NCI-H1694 treated with DMSO at 0.1 percent for 48 hours (cell line): ENCODE measurements around the gene CXCL3.

Experiments used
- DNase-seq: peaks from one replicate; lab custom pipeline; 2025; lab: John Stamatoyannopoulos, UW

CXCL3 gene

DNA sequence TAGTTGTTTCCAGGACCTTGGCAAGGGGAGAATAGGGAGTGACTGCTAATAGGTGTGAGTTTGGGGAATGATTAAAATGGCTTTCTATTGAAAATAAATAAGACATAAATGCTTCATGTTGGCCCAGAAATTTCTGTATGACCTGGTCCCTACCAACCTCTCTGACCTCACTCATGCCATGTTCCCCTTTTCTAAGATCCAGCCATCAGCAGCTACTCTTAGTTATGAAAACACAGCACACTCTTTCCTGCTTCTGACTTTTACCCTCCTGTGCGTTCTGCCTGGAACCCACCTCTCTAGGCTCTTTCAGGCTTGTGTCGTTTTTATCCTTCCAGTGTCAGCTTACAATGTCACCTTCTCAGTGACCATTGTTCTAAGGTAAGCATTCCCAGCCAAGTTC, 25.2 kb downstream of the CXCL3 start:
- no peak for DNase-seq

DNA sequence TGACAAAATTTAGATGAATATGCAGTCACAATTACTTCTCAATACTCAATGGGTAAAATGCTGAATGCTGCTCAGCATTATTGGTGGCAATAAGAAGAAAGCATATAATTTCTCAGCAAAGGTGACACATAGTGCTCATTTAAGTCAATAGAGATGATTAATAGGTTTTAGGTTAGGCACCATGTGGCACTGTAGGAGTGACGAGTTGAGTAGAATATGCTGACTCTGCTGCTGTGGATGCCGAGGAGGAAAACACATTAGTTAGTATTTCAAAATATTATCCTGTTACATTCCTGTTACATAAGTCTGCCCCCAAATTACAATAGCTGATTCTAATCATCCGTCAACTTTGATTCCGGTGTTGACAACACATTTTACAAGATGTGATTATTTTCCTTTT, 26.4 kb downstream of the CXCL3 start:
- DNase-seq = no peak

DNA sequence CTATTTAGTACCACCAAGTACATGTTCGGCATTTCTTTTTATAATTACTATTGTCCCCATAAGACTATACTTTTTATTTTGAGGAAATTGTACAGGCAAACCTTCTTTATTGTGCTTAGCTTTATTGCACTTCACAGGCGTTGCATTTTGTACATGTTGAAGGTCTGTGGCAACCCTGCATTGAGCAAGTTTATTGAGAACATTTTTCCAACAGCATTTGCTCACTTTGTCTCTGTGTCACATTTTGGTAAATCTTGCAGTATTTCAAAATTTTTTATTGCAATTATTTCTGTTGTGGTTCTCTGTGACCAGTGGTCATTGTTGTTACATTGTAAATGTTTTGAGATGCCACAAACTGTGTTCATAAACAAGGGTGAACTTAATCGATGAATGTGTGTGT, 29.2 kb downstream of the CXCL3 start:
- no peak for DNase-seq

DNA sequence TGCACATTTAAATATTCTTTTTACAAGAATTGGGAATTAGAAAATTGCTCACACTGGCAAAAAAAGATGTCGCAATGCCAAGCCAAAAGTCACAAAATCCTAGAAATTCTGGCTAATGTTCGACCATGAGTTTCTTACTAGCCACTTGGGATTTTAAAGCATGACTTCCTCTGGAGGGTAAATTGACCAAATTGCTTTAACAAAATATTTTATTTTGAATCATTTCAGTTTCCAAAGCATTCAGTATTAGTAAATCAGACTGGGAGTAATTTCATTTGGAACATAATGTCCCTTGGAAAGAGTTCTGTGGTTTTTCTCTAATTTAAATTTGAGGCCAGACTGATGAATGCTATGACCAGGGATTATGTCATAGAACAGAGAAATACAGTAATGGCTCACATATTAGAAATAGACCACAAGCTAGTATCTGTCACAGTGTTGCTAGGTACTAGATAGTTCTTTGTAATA, 32.4 kb downstream of the CXCL3 start:
- no peak for DNase-seq

DNA sequence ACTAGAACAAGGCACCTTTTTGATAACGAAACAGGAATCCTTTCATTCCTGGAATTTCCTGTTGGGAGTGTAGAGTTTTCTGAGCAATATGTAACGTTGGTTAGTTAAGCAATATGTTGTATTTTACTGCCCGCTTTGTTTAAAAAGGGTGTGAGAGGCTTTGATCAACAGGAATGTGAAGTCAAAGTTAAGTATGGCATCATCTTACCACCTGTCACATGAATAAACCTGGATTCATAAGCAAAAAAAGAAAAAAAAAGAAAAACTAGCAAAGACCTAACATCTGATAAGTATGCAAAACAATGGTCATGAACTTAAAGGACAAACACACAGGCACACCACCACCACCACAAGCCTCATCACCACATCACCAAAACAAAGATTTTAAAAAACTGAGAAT, 33.0 kb downstream of the CXCL3 start:
- no peak for DNase-seq

DNA sequence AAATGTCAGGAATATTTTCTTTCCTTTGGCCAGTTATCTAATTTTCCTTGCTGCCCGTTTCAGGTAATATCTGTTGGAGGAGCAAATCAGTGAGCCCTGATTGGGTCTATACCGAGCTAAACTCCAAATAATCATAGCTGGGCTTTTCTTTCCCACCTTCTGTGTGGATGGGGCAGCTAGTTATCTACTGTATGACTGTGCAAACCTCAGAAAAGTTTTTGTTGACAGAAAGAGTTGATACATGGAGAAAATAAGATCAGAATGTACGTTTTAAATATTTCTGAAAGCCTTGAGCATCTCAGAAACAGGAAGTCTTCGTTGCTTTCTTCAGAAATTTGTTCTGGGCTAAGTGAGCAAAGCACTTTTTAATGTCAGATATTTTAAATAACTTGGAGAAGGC, 33.8 kb downstream of the CXCL3 start:
- DNase-seq = no peak

DNA sequence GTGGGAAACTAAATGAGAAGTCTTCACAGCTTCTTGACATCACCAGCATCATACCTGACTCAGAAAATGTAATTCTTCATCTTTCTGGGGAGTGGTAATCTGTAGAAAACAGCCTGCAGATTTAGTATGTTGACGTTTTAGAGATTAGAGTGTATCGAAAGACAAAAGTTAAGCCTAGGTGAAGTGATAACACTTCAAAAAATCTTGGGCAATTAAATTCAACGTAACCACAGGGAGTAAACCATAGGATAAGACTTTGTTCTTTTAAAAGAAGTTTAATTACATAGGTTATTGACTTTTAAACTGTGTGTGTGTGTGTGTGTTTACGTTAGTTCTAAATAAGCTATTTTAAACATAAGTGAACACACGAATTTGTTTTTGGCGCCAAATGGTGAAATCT, 38.2 kb downstream of the CXCL3 start:
- DNase-seq = no peak

DNA sequence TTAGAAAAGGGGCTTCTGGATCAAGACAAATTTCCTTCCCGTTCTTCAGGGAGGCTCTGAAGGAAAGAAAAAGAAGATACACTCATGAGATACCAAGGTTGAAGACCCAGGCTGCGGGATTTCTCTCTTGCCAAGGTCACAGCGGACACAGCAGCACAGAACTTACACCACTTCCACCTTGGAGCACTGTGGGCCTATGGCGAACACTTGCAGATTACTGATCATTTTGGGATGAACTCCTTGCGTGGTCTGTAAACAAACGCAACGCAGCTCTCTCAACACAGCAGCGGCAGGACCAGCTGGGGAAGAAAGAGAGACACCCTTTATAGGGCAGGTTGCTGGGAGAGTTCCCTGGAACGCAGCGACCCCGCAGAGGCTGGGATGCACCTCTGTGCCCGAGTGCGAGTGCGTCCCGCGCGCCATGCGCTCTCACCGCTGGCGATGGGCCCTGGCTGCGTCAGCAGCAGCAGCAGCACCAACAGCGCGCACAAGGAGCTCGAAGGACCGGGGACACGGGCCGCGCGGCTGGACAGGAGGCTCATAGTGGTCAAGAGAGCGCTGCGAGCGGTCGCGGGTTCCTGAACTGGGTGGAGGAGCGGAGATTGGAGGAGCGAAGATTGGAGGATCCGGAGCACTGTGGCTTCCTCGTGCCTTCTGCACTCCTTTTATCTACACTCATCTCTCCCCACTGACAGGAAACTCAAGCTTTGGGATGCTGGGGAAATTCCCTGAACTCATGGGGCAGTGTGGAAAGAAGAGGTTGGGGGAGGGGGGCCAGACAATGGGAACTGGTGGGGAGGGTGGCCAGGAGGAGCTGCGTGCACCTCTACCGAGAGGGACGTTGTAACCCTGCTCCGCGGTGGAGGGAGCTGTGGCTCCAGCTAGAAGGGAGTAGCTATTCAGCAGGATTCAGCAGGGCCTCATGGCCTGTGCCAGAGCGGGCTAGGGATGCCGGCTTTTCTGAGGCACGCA, 40.2 kb downstream of the CXCL3 start, which contains the start of gene CXCL5:
CXCL5 (minus strand) TSS at position 638 of the 972 bp plus-strand sequence; CDS start at position 542, 96 bp downstream.
- DNase-seq = no peak

DNA sequence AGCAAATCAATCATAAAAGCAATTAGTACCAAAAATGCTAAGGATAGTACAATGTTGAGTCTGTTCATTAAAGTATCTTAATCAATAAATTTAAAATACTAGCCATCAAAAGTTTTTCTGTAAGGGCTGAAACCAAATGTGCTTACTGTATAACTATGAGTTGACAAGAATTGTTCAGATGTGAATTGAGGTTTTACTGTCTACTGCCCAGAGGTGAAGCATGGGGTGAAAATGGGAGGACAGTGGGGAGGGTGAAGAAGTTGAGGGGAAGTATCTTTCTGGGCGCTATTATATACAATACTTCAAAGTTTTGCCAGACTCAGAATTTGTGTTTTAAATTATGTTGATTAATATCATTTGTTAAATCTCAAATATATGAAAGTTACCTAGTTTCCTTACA, 46.4 kb downstream of the CXCL3 start:
- DNase-seq = no peak

DNA sequence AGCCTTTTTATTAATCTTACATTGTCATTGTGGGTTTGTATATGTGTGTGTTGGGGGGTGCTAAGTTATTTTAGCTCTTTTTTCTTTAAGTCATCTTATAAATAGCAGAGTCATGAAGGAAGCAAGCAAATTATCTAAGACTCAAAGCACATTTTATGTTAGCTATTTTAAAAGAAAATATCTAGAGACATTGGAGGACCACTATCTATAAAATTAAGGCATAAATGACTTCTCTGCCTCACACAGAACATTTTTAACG, 46.8 kb downstream of the CXCL3 start:
- DNase-seq = no peak

DNA sequence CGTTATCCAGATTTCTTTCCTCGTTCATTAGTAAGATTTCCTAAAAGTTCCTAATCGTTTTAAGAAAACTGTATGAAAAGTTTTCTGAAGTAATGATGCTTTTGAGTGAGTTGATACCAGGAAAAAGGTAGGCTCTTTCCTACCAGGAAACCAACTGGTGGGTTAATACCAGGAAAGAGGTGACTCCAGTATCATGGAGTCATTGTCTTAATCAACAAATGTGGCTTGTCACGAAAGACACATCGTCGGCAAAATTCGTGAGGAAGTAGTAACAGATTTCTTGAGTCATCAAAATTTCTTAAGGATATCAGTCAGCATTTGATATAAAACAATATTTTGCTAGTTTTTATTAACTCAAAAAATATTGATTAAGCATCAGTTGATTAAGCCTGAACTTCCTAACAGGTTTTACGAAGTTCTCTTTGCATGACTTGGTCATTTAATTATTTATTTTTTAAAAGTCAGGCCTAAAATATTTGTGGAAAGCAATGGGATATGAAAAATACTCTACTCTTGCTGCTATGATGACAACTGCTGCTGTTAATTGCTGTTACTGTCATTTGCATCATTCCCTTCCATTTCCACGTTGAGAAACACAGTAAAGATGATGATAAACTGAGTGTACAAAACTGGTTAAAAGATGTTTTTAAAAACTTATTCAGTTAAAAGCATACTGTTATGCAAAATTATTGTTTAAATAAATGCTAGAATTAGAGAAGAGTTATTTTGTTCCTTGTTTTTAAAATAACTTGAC, 47.3 kb downstream of the CXCL3 start:
- DNase-seq = no peak

DNA sequence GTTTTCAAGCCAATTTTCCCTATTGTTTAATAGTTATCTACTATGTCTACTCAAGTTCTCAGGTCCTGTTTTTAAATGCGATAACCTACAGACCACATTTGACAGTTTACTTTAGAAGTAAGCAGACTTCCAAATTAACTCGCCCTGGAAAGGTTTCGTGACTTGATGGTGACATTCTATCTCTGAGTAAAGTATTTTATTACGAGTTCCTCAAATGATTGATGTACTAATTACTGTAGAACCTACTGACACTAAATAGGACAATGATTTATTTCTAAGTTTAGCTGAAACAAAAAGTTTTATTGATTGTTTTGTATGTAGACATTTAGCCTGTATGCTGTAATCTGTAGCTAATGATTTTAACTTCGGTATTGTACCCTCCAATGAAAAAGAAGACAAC, 48.6 kb downstream of the CXCL3 start:
- DNase-seq = no peak

DNA sequence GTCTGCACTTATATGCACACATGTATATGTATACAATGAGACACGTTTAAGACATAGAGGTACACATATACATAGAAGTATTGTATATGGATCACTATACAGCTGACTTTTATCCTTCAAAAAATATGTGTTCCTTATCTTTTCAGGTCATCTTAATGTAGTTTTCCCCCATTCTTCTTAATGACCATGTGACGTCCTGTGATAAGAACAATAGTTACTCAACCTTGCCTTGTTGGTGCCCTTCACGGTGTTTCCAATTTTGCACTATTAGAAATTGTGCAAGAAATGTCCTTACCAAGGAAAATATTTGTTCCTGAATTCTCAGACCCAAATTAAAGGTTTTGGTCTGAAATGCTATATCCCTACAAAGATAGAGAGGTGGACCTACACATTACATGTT, 49.5 kb downstream of the CXCL3 start:
- DNase-seq = no peak

DNA sequence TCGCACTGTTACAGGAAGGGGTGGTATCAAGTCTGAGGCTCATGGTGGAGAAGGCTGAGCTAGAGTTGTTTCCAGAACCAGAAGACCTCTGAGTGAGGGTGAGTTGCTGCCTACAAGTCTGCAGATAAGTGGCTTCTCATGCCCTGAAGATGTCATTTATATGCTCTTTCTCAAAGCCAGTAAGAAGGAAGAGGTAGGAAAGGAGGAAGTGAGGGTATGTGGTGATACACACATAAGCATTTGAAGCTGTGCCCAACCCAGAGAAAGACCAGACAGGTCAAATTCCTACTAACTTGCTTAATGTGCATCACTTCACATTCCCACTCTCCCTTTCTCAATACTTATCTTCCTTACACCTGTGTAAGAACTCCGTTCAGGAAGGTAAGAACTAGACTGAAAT, 50.4 kb downstream of the CXCL3 start, which contains the start of gene PPBP:
PPBP (minus strand) TSS at position 130 of the 400 bp plus-strand sequence; CDS start at position 43, 87 bp downstream.
- DNase-seq = no peak
